Fibroblast of the aortic adventitia (primary cell): ENCODE measurements around the gene MRPL12. TPM values are rescaled to one million over a fixed set of nuclear protein-coding genes. Genes with fewer than 3 reads are reported as not detected.

ENCODE experiments used
- DNase-seq: peaks from one replicate; pipeline ENCODE4 v3.0.0-alpha.2; 2010; ENCODE audit warnings: low read depth
- H3K4me3 ChIP-seq: 2 replicates; pipeline ENCODE4 v1.5.1; 2011; ENCODE audit warnings: low read depth, mild to moderate bottlenecking, control low read depth, low read length, moderate library complexity
- CTCF ChIP-seq: IDR thresholded peaks from 2 replicates; pipeline ENCODE4 v1.5.1; 2011; ENCODE audit warnings: mild to moderate bottlenecking, low read length, control low read depth, inconsistent platforms; ENCODE audit not compliant: insufficient read depth
- total RNA-seq: library from RNA; depleted of rRNA; stranded (reverse); fragments of >200 nt; gene quantifications from 2 replicates; pipeline ENCODE4 v1.2.3, GENCODE V29; 2012; ENCODE audit warnings: low replicate concordance

Gene MRPL12
- total RNA-seq, 1 donor = 19.2 TPM

GRCh38 chr17:81693509-81694210 lies 9.5 kb upstream of the MRPL12 start:
- DNase-seq = no peak
- H3K4me3 ChIP-seq = no peak overlapping the region
- no peak for TF ChIP-seq CTCF

DNA sequence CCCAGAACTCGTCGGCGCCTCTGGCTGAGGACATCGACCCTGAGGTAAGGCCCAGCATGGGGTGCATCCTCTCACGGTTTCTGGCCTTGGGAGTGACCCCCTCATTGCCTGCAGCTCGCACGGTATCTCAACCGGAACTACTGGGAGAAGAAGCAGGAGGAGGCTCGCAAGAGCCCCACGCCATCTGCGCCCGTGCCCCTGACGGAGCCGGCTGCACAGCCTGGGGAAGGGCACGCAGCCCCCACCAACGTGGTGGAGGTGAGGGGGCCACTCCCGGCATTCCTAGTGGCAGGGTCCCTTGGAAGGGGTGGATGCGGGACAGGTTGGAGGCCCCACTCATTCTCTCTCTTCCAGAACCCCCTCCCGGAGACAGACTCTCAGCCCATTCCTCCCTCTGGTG lies 8.4 kb upstream of the MRPL12 start:
- TF ChIP-seq CTCF = no peak
- H3K4me3 ChIP-seq = no peak overlapping the region
- DNase-seq = no peak

DNA sequence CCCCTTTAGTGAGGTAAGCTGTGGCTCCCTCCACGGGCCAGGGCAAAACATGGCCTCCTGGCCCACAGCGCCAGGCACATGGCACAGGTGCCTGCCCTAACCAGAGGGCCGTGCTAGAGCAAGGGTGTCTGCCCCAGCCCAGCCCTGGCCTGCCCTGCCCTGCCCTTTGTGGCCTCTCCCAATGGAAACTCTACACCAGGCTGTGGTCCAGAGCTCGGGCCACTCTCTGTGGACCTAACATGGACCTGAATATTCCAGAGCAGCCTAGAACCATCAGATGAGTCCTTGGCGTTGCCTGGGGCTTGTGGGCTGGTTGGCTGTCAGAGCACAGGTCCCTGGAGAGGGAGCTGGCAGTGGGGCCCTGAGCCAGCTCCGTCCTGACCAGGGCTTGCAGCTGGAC lies 8.0 kb upstream of the MRPL12 start:
- TF ChIP-seq CTCF = no peak
- no peak overlapping the region for H3K4me3 ChIP-seq
- DNase-seq = no peak

- no peak overlapping the region for H3K4me3 ChIP-seq
- DNase-seq = no peak
- TF ChIP-seq CTCF = no peak
These were observed 7.4 kb upstream of the MRPL12 start for GRCh38 chr17:81695801-81696200.

DNA sequence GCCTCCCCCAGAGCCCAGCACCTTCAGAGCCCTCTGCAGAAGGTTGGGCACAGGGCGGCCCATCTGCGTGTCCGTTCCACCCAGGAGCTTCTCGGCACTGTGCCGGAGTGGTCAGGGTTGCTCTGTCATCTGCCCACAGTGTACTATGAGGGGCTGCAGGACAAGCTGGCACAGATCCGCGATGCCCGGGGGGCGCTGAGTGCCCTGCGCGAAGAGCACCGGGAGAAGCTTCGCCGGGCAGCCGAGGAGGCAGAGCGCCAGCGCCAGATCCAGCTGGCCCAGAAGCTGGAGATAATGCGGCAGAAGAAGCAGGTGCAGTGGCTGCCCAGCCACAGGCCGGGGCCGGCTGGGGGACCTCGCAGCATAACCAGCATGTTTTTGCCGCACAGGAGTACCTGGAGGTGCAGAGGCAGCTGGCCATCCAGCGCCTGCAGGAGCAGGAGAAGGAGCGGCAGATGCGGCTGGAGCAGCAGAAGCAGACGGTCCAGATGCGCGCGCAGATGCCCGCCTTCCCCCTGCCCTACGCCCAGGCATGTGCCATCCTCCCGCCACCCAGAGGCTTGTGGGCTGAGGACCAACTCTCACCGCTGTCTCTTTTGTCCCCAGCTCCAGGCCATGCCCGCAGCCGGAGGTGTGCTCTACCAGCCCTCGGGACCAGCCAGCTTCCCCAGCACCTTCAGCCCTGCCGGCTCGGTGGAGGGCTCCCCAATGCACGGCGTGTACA lies 6.8 kb upstream of the MRPL12 start:
- DNase-seq = no peak
- no peak overlapping the region for H3K4me3 ChIP-seq
- no peak for TF ChIP-seq CTCF

- DNase-seq = no peak
- no peak for TF ChIP-seq CTCF
- no peak overlapping the region for H3K4me3 ChIP-seq
These were observed 5.7 kb upstream of the MRPL12 start for GRCh38 chr17:81697261-81698044.
